ENCODE results near the gene RGS9.
A peak's percentile ranks its signal among the peaks of the same experiment; 100 is the strongest.
"Not testable (repeated sequence)": the region's sequence is repeated elsewhere in the genome, so short reads cannot be mapped to it uniquely, and the experiment has no call there.

RGS9 gene

GRCh38 chr17:65137021-65137939, at the start of gene RGS9:
Gene RGS9, plus strand, starts transcription at chr17:65137370. Its CDS starts 171 bp downstream, at chr17:65137541.
- peak; percentile 64 to 72 for DNase-seq

GRCh38 chr17:65088621-65089360, 48.4 kb upstream of the RGS9 start:
- DNase-seq, result no peak

- no peak for DNase-seq
These were observed 44.9 kb upstream of the RGS9 start for GRCh38 chr17:65092262-65092661.

- DNase-seq, result not testable (repeated sequence)
These were observed 44.3 kb upstream of the RGS9 start for GRCh38 chr17:65092721-65093356.

- peak; percentile 12 to 22 for DNase-seq
These were observed 43.2 kb upstream of the RGS9 start for GRCh38 chr17:65093930-65094329.

- no peak for DNase-seq
These were observed 41.7 kb upstream of the RGS9 start for GRCh38 chr17:65095465-65095864.

GRCh38 chr17:65096382-65096781, 40.8 kb upstream of the RGS9 start:
- not testable (repeated sequence) for DNase-seq

GRCh38 chr17:65097110-65097509, 40.1 kb upstream of the RGS9 start:
- no peak for DNase-seq

- no peak for DNase-seq
These were observed 37.7 kb upstream of the RGS9 start for GRCh38 chr17:65099475-65099874.

- DNase-seq, result peak in 1 of 2 experiments; percentile 69
These were observed 37.2 kb upstream of the RGS9 start for GRCh38 chr17:65099941-65100315.

- DNase-seq, result peak; percentile 89 to 90
These were observed 36.6 kb upstream of the RGS9 start for GRCh38 chr17:65100316-65101140.

- no peak for DNase-seq
These were observed 35.8 kb upstream of the RGS9 start for GRCh38 chr17:65101371-65101770.

- DNase-seq, result no peak
These were observed 34.9 kb upstream of the RGS9 start for GRCh38 chr17:65102235-65102634.

GRCh38 chr17:65102788-65103187, 34.4 kb upstream of the RGS9 start:
- DNase-seq, result peak; percentile 70 to 77

- DNase-seq, result no peak
These were observed 33.7 kb upstream of the RGS9 start for GRCh38 chr17:65103431-65103830.

- no peak for DNase-seq
These were observed 33.3 kb upstream of the RGS9 start for GRCh38 chr17:65103896-65104295.

- no peak for DNase-seq
These were observed 32.6 kb upstream of the RGS9 start for GRCh38 chr17:65104541-65104940.

- no peak for DNase-seq
These were observed 32.2 kb upstream of the RGS9 start for GRCh38 chr17:65104973-65105372.

GRCh38 chr17:65108152-65108551, 29.0 kb upstream of the RGS9 start:
- no peak for DNase-seq

GRCh38 chr17:65109543-65109942, 27.6 kb upstream of the RGS9 start:
- DNase-seq, result no peak

GRCh38 chr17:65109990-65110680, 27.0 kb upstream of the RGS9 start:
- no peak for DNase-seq

GRCh38 chr17:65115839-65116238, 21.3 kb upstream of the RGS9 start:
- peak; percentile 78 to 85 for DNase-seq

Measured in Kasumi-1 (cell line).